HEK293 (cell line): ENCODE results near the gene YJU2.

ENCODE experiments used
- CTCF ChIA-PET: fragments of 350-600 bp; formaldehyde crosslinking; extraction: SDS; loops from one replicate; lab custom pipeline; 2021; ENCODE audit warnings: antibody characterized with exemption; lab: Yijun Ruan, JAX
- POLR2A ChIA-PET: fragments of 300-600 bp; formaldehyde crosslinking; extraction: SDS; loops from one replicate; lab custom pipeline; 2020; ENCODE audit warnings: antibody characterized with exemption, inconsistent platforms; lab: Yijun Ruan, JAX
- H3K27ac ChIP-seq: fragments of 200-500 bp; sonication (Bioruptor generic); 2 replicates; pipeline ENCODE4 v1.5.1; 2014; ENCODE audit warnings: low read depth, low read length, control low read depth, inconsistent platforms; ENCODE audit errors: extremely low read depth
- H3K36me3 ChIP-seq, 2 experiments: fragments of 200-500 bp in 1 of 2; sonication (Bioruptor generic) in 1 of 2; 1 replicate in 1 of 2; 2 replicates in 1 of 2; pipeline ENCODE4 v1.5.1; 2014 to 2017; ENCODE audit warnings: inconsistent platforms in 2 of 2, low read length in 2 of 2; ENCODE audit not compliant: control insufficient read depth in 2 of 2, insufficient read depth in 1 of 2
- H3K4me1 ChIP-seq: fragments of 200-500 bp; sonication (Bioruptor generic); 2 replicates; pipeline ENCODE4 v1.5.1; 2014; ENCODE audit warnings: mild to moderate bottlenecking, low read length, inconsistent platforms; ENCODE audit not compliant: control insufficient read depth, insufficient read depth
- H3K4me3 ChIP-seq: 2 replicates; pipeline ENCODE4 v1.5.1; 2011; ENCODE audit warnings: low read depth, mild to moderate bottlenecking, control low read depth, low read length, moderate library complexity
- H3K9me3 ChIP-seq: fragments of 200-500 bp; sonication (Bioruptor generic); 2 replicates; pipeline ENCODE4 v1.5.1; 2014; ENCODE audit warnings: low read depth, low read length, inconsistent platforms; ENCODE audit not compliant: control insufficient read depth, insufficient read depth
- BCL11A ChIP-seq: fragments of 450-650 bp; formaldehyde crosslinking; IDR thresholded peaks from 2 replicates; pipeline ENCODE4 v1.5.1; 2016; ENCODE audit warnings: low read depth, missing biosample characterization, missing genetic modification characterization
- ELK4 ChIP-seq: IDR thresholded peaks from 2 replicates; pipeline ENCODE4 v1.6.1; 2011; ENCODE audit warnings: mild to moderate bottlenecking, low read depth, low read length, borderline replicate concordance
- KLF10 ChIP-seq: fragments of 450-650 bp; IDR thresholded peaks from 2 replicates; pipeline ENCODE4 v1.5.1; 2018; ENCODE audit warnings: missing biosample characterization, mild to moderate bottlenecking, missing genetic modification characterization
- KLF9 ChIP-seq: fragments of 450-650 bp; formaldehyde crosslinking; IDR thresholded peaks from 2 replicates; pipeline ENCODE4 v1.5.1; 2016; ENCODE audit warnings: missing biosample characterization, missing genetic modification characterization, low read depth
- MYNN ChIP-seq: fragments of 450-650 bp; formaldehyde crosslinking; IDR thresholded peaks from 2 replicates; pipeline ENCODE4 v1.5.1; 2016; ENCODE audit warnings: missing biosample characterization, missing genetic modification characterization, borderline replicate concordance
- OVOL3 ChIP-seq: fragments of 450-650 bp; formaldehyde crosslinking; IDR thresholded peaks from 2 replicates; pipeline ENCODE4 v1.5.1; 2016; ENCODE audit warnings: missing biosample characterization, missing genetic modification characterization
- REST ChIP-seq: fragments of 450-650 bp; formaldehyde crosslinking; IDR thresholded peaks from 2 replicates; pipeline ENCODE4 v1.5.1; 2016; ENCODE audit warnings: missing biosample characterization, missing genetic modification characterization
- ZBTB6 ChIP-seq: fragments of 450-650 bp; formaldehyde crosslinking; IDR thresholded peaks from 2 replicates; pipeline ENCODE4 v1.5.1; 2017; ENCODE audit warnings: missing biosample characterization, missing genetic modification characterization
- ZFHX2 ChIP-seq: fragments of 450-650 bp; formaldehyde crosslinking; conservative IDR thresholded peaks from 2 replicates; pipeline ENCODE4 v1.5.1; 2016; ENCODE audit warnings: missing biosample characterization, missing genetic modification characterization
- ZIC2 ChIP-seq: fragments of 450-650 bp; formaldehyde crosslinking; IDR thresholded peaks from 2 replicates; pipeline ENCODE4 v1.5.1; 2016; ENCODE audit warnings: missing biosample characterization, missing genetic modification characterization
- ZNF146 ChIP-seq: fragments of 450-650 bp; formaldehyde crosslinking; IDR thresholded peaks from 2 replicates; pipeline ENCODE4 v1.5.1; 2016; ENCODE audit warnings: missing biosample characterization, missing genetic modification characterization
- ZNF292 ChIP-seq: fragments of 450-650 bp; formaldehyde crosslinking; IDR thresholded peaks from 2 replicates; pipeline ENCODE4 v1.5.1; 2016; ENCODE audit warnings: low read depth, missing biosample characterization, missing genetic modification characterization, borderline replicate concordance
- ZNF391 ChIP-seq: fragments of 450-650 bp; formaldehyde crosslinking; IDR thresholded peaks from 2 replicates; pipeline ENCODE4 v1.5.1; 2016; ENCODE audit warnings: low read depth, missing biosample characterization, missing genetic modification characterization, borderline replicate concordance
- ZNF48 ChIP-seq: fragments of 450-650 bp; formaldehyde crosslinking; IDR thresholded peaks from 2 replicates; pipeline ENCODE4 v1.5.1; 2016; ENCODE audit warnings: missing biosample characterization, missing genetic modification characterization
- ZNF513 ChIP-seq: fragments of 450-650 bp; IDR thresholded peaks from 2 replicates; pipeline ENCODE4 v1.5.1; 2018; ENCODE audit warnings: missing biosample characterization, missing genetic modification characterization
- ZSCAN5A ChIP-seq: fragments of 450-650 bp; formaldehyde crosslinking; IDR thresholded peaks from 2 replicates; pipeline ENCODE4 v1.5.1; 2016; ENCODE audit warnings: missing biosample characterization, missing genetic modification characterization
- TF ChIP-seq, protein P1 (sequence below): fragments of 450-650 bp; formaldehyde crosslinking; IDR thresholded peaks from 2 replicates; pipeline ENCODE4 v1.5.1; 2017; ENCODE audit warnings: missing biosample characterization, missing genetic modification characterization

YJU2 gene

DNA sequence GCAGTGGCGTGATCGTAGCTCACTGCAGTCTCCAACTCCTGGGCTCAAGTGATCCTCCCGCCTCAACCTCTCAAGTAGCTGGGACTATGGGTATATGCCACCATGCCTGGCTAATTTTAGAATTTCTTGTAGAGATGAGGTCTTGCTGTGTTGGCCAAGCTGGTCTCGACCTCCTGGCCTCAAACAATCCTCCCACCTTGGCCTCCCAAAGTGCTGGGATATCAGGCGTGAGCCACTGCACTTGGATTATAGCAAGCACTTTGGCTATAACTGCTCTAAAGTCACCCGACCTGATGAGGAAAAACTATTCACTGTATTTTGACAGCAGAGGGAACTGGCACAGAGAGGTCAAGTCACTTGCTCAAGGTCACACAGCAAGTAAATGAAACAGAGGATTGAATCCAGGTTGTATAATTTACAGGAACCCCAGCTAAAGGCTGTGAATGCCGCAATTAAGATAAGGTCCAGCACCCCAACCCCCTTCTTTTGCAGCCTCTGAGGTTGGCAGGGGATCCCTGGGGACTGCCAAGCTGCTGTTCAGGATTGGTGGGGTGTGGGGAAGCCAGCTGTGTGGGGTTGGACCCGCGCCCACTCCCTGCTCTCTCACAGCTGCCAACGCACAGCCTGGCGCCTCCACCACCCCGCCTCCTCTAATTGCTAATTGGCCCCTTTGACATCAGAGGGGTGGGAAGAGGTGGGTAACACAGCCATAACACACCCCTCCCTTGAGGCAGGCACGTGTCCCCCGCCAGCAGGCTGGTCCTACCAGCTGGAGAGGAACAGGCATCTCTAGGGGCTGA is 49.3 kb downstream of the YJU2 start (continued):
- TF ChIP-seq REST (tag by site-specific recombination) (0 out of 2 replicates have a peak, but pooled peaks have one; percentile 11), ZBTB6 (0 out of 2 replicates have a peak, but pooled peaks have one; percentile 23), OVOL3 (no peak), ZFHX2 (tag by site-specific recombination) (peak; percentile 96), KLF10 (tag by site-specific recombination) (no peak), ZNF513 (tag by site-specific recombination) (no peak), ZIC2 (peak; percentile 81)

DNA sequence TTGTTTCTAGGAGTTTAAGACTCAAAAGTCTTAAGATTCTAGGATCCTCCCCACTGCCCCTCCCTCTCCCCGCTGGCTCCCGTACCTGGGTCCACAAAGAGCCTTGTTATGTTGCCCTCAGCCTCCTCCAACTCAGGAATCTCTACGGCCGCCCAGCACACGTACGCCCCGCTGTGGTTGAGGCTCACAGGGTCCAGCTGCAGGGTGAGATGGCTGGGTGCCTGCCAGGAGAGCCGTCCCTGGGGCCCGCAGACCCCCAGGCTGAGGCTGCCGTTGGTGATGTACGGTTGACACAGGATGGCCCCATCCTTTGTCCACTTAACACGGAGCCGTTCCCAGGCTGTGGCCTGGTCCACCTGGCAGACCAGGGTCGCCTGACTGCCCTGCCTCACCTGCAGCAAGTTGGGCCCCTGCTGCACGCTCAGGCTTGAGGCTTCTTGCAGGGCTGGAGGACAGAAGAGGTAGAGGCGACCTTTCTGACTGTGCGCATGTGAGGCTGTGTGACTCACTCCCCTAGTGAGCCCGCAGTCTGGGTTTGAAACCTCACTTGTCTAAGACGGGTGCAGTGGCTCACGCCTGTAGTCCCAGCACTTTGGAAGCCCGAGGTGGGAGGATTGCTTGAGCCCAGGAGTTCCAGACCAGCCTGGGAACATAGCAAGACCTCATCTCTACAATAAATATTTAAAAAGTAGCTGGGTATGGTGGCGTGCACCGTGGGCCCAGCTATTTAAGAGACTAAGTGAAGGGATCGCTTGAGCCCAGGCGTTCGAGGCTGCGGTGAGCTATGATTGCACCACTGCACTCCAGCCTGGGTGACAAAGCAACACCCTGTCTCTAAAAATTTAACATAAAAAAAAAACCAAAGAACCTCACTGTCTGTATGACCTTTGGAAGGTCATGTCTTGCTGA is 51.3 kb downstream of the YJU2 start:
- Histone ChIP-seq H3K27ac (no peak overlapping the region), H3K4me1 (no peaks in the 10 kb centered on the region), H3K9me3 (no peaks in the 10 kb centered on the region), H3K36me3 (no peaks in the 10 kb centered on the region), H3K4me3 (no peak overlapping the region)
- ChIA-PET CTCF (interaction anchor here (0.6 to 1.1 kb wide), 3 partner anchors 14 to 78 kb away, joined by 3 to 9 read pairs (median 7); no protein-coding TSS in a partner anchor), POLR2A (no interaction called here)
- TF ChIP-seq ZSCAN5A (tag by site-specific recombination) (no peak), KLF10 (tag by site-specific recombination) (no peak), MYNN (tag by site-specific recombination) (no peak), ZNF48 (tag by site-specific recombination) (no peak), KLF9 (tag by site-specific recombination) (no peak), ZNF292 (tag by site-specific recombination) (no peak), ZNF146 (no peak), BCL11A (tag by site-specific recombination) (no peak), ELK4 (no peak), ZNF391 (tag by site-specific recombination) (no peak)
- TF ChIP-seq, protein P1, sequence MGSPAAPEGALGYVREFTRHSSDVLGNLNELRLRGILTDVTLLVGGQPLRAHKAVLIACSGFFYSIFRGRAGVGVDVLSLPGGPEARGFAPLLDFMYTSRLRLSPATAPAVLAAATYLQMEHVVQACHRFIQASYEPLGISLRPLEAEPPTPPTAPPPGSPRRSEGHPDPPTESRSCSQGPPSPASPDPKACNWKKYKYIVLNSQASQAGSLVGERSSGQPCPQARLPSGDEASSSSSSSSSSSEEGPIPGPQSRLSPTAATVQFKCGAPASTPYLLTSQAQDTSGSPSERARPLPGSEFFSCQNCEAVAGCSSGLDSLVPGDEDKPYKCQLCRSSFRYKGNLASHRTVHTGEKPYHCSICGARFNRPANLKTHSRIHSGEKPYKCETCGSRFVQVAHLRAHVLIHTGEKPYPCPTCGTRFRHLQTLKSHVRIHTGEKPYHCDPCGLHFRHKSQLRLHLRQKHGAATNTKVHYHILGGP (tag by site-specific recombination) = no peak
